Subcutaneous abdominal adipose tissue (tissue), 5 donors: ENCODE results near the gene SMG5.

ENCODE experiments used
- H3K27ac ChIP-seq: one replicate; pipeline ENCODE4 v1.7.0; 2013; ENCODE audit warnings: low read depth, mild to moderate bottlenecking, inconsistent platforms, low read length, moderate library complexity
- H3K27me3 ChIP-seq, 5 donors: one replicate each; pipeline ENCODE4 v1.7.0; 2013; ENCODE audit warnings: low read length in 5 of 5, inconsistent platforms in 1 of 5; ENCODE audit not compliant: control insufficient read depth in 5 of 5, insufficient read depth in 4 of 5
- H3K36me3 ChIP-seq, 5 donors: one replicate each; pipeline ENCODE4 v1.7.0; 2013; ENCODE audit warnings: low read length in 5 of 5; ENCODE audit not compliant: control insufficient read depth in 5 of 5, insufficient read depth in 5 of 5
- H3K4me1 ChIP-seq, 5 donors: one replicate each; pipeline ENCODE4 v1.7.0; 2013; ENCODE audit warnings: low read length in 5 of 5, mild to moderate bottlenecking in 3 of 5, moderate library complexity in 1 of 5; ENCODE audit not compliant: control insufficient read depth in 5 of 5, insufficient read depth in 5 of 5
- H3K4me3 ChIP-seq, 5 donors: one replicate each; pipeline ENCODE4 v1.7.0; 2013; ENCODE audit warnings: low read length in 5 of 5, low read depth in 1 of 5
- H3K9ac ChIP-seq, 5 donors: one replicate each; pipeline ENCODE4 v1.7.0; 2013; ENCODE audit warnings: low read length in 5 of 5, mild to moderate bottlenecking in 4 of 5, moderate library complexity in 3 of 5
- H3K9me3 ChIP-seq, 5 donors: one replicate each; pipeline ENCODE4 v1.7.0; 2013; ENCODE audit warnings: low read length in 5 of 5; ENCODE audit not compliant: control insufficient read depth in 5 of 5
- donor health status: healthy.
- donor health status: healthy.
- donor health status: healthy.
- donor health status: healthy.
- donor health status: healthy.

The SMG5 gene

GRCh38 chr1:156298852-156299357 lies 16.3 kb upstream of the SMG5 start, which contains the start of gene VHLL:
Gene VHLL (minus strand): TSS chr1:156299307. CDS start chr1:156299189, 118 bp downstream.
- no peak within 1 kb of the TSS for H3K4me3 ChIP-seq
- H3K9ac ChIP-seq = no peak within 1 kb of the TSS
- peaks cover 3 to 23% (median 19%) of the 10 kb centered on the region in 5 donors for H3K4me1 ChIP-seq
- no peaks in the 10 kb centered on the region for H3K9me3 ChIP-seq
- H3K36me3 ChIP-seq = peaks cover 0 to 3% (median under 1%) of the 10 kb centered on the region in 5 donors
- H3K27ac ChIP-seq = no peak within 1 kb of the TSS
- H3K27me3 ChIP-seq = no peaks in the 10 kb centered on the region

- H3K27me3 ChIP-seq = no peaks in the 10 kb centered on the region
- H3K4me1 ChIP-seq = peaks cover 6 to 48% (median 29%) of the 10 kb centered on the region in 5 donors
- H3K27ac ChIP-seq = peak within 1 kb of the TSS; percentile 76
- peak within 1 kb of the TSS; percentile 83 to 93 (median 90) for H3K4me3 ChIP-seq
- H3K36me3 ChIP-seq = peaks cover 0 to 16% (median 12%) of the 10 kb centered on the region in 5 donors
- peak within 1 kb of the TSS; percentile 82 to 94 (median 83) for H3K9ac ChIP-seq
- no peaks in the 10 kb centered on the region for H3K9me3 ChIP-seq
Measured at GRCh38 chr1:156295391-156295947, 12.8 kb upstream of the SMG5 start, which contains the start of gene GLMP. Gene GLMP (minus strand): TSS chr1:156295679. CDS start chr1:156295645, 34 bp downstream.

GRCh38 chr1:156293895-156294294 lies 11.3 kb upstream of the SMG5 start:
- no peaks in the 10 kb centered on the region for H3K9me3 ChIP-seq
- peaks cover 6 to 48% (median 29%) of the 10 kb centered on the region in 5 donors for H3K4me1 ChIP-seq
- H3K4me3 ChIP-seq = peak overlapping the region in 1 of 5 donors; percentile 83
- no peak overlapping the region for H3K27ac ChIP-seq
- peaks cover 3 to 20% (median 13%) of the 10 kb centered on the region in 5 donors for H3K36me3 ChIP-seq
- no peaks in the 10 kb centered on the region for H3K27me3 ChIP-seq
- no peak overlapping the region for H3K9ac ChIP-seq

- H3K4me1 ChIP-seq = peaks cover 6 to 48% (median 29%) of the 10 kb centered on the region in 5 donors
- H3K27ac ChIP-seq = no peak overlapping the region
- no peak overlapping the region for H3K9ac ChIP-seq
- H3K27me3 ChIP-seq = no peaks in the 10 kb centered on the region
- H3K36me3 ChIP-seq = peaks cover 3 to 20% (median 17%) of the 10 kb centered on the region in 5 donors
- H3K4me3 ChIP-seq = no peak overlapping the region
- no peaks in the 10 kb centered on the region for H3K9me3 ChIP-seq
Measured at GRCh38 chr1:156293098-156293434, 10.4 kb upstream of the SMG5 start.

- H3K9ac ChIP-seq = peak overlapping the region; percentile 62 to 94 (median 71)
- H3K27ac ChIP-seq = peak overlapping the region; percentile 82
- H3K4me1 ChIP-seq = peaks cover 6 to 48% (median 29%) of the 10 kb centered on the region in 5 donors
- no peaks in the 10 kb centered on the region for H3K9me3 ChIP-seq
- no peaks in the 10 kb centered on the region for H3K27me3 ChIP-seq
- H3K36me3 ChIP-seq = peaks cover 3 to 22% (median 17%) of the 10 kb centered on the region in 5 donors
- H3K4me3 ChIP-seq = peak overlapping the region; percentile 58 to 81 (median 72)
Measured at GRCh38 chr1:156291226-156292061, 8.8 kb upstream of the SMG5 start.

GRCh38 chr1:156289857-156290256 lies 7.2 kb upstream of the SMG5 start:
- no peak overlapping the region for H3K27ac ChIP-seq
- peaks cover 3 to 28% (median 17%) of the 10 kb centered on the region in 5 donors for H3K36me3 ChIP-seq
- no peaks in the 10 kb centered on the region for H3K9me3 ChIP-seq
- H3K27me3 ChIP-seq = no peaks in the 10 kb centered on the region
- peaks cover 6 to 35% (median 20%) of the 10 kb centered on the region in 5 donors for H3K4me1 ChIP-seq
- H3K4me3 ChIP-seq = no peak overlapping the region
- no peak overlapping the region for H3K9ac ChIP-seq

GRCh38 chr1:156286061-156286460 lies 3.4 kb upstream of the SMG5 start:
- Histone ChIP-seq H3K4me1 (peaks cover 4 to 33% (median 28%) of the 10 kb centered on the region in 5 donors), H3K27me3 (no peaks in the 10 kb centered on the region), H3K27ac (no peak overlapping the region), H3K4me3 (no peak overlapping the region), H3K9me3 (no peaks in the 10 kb centered on the region), H3K36me3 (peaks cover 0 to 12% (median 6%) of the 10 kb centered on the region in 5 donors), H3K9ac (peak overlapping the region in 1 of 5 donors; percentile 38)

- H3K27me3 ChIP-seq = no peaks in the 10 kb centered on the region
- no peak overlapping the region for H3K9ac ChIP-seq
- H3K9me3 ChIP-seq = no peaks in the 10 kb centered on the region
- H3K27ac ChIP-seq = no peak overlapping the region
- H3K36me3 ChIP-seq = peaks cover 0 to 12% (median 6%) of the 10 kb centered on the region in 5 donors
- H3K4me3 ChIP-seq = no peak overlapping the region
- peaks cover 4 to 35% (median 30%) of the 10 kb centered on the region in 5 donors for H3K4me1 ChIP-seq
Measured at GRCh38 chr1:156285437-156285836, 2.8 kb upstream of the SMG5 start.

- Histone ChIP-seq H3K27me3 (no peaks in the 10 kb centered on the region), H3K9me3 (no peaks in the 10 kb centered on the region), H3K4me3 (no peak overlapping the region), H3K4me1 (peaks cover 4 to 41% (median 34%) of the 10 kb centered on the region in 5 donors), H3K27ac (no peak overlapping the region), H3K9ac (no peak overlapping the region), H3K36me3 (peaks cover 0 to 15% (median 6%) of the 10 kb centered on the region in 5 donors)
Measured at GRCh38 chr1:156284757-156285156, 2.1 kb upstream of the SMG5 start.
